Activated CD4-positive, alpha-beta T cell treated with anti-CD3 and anti-CD28 coated beads, Interleukin-2, amount 10 ng/mL, durations not matched to agents 24 days and 14 days (primary cell): ENCODE measurements around the gene HNRNPCL2. TPM values are rescaled to one million over a fixed set of nuclear protein-coding genes. Genes with fewer than 3 reads are reported as not detected.
"Not testable (repeated sequence)": the region's sequence is repeated elsewhere in the genome, so short reads cannot be mapped to it uniquely, and the experiment has no call there.

Source experiments
- DNase-seq: peaks from one replicate; pipeline ENCODE4 v3.0.0; 2022
- H3K27ac Mint-ChIP-seq: one replicate; pipeline ENCODE4 v1.8.0; 2022; ENCODE audit warnings: mild to moderate bottlenecking, mixed read lengths
- H3K27me3 Mint-ChIP-seq: one replicate; pipeline ENCODE4 v1.8.0; 2022; ENCODE audit warnings: mixed read lengths
- H3K36me3 Mint-ChIP-seq: one replicate; pipeline ENCODE4 v1.8.0; 2022; ENCODE audit warnings: low read depth, mild to moderate bottlenecking, mixed read lengths
- H3K4me1 Mint-ChIP-seq: one replicate; pipeline ENCODE4 v1.8.0; 2021; ENCODE audit warnings: mixed read lengths
- H3K4me3 Mint-ChIP-seq: one replicate; pipeline ENCODE4 v1.8.0; 2022; ENCODE audit warnings: mild to moderate bottlenecking, moderate library complexity, mixed read lengths
- H3K9me3 Mint-ChIP-seq: one replicate; pipeline ENCODE4 v1.8.0; 2021; ENCODE audit warnings: mixed read lengths
- intact Hi-C: fragments of 100-400 bp; cut with micrococcal nuclease; formaldehyde crosslinking; loops from one replicate; pipeline ENCODE4 v1.15.1; 2023
- total RNA-seq: library from RNA; stranded (reverse); gene quantifications from 2 replicates; pipeline ENCODE4 v1.2.3, GENCODE V29; 2022

The HNRNPCL2 gene
- not detected in 2 replicates for total RNA-seq

DNA sequence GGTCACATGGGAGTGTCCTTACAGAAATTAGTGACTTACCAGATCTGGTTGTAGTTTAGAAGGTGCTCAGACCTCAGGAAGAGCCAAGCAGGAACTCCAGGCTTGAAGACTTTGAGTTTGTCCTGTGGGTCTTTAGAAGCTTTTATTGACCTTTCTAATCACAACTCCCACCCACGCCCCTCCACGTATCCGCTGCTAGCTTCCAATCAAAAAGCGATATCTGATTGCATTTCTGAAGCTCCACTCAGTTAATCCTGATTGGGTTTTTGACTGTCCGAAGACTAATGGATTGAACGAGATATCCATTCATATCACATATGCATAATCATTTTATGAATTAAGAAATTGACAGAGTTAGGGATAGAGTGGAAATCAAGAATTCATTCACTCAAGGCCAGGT is at the start of gene HNRNPCL2:
HNRNPCL2 (minus strand) TSS at position 101 of the 400 bp plus-strand sequence. CDS start 454 bp downstream, outside the sequence.
- H3K4me1 Mint-ChIP-seq, intact Hi-C loops, H3K9me3 Mint-ChIP-seq, H3K36me3 Mint-ChIP-seq, H3K27me3 Mint-ChIP-seq, H3K4me3 Mint-ChIP-seq, DNase-seq, H3K27ac Mint-ChIP-seq: not testable (repeated sequence)

GRCh38 chr1:13165531-13165930 is 48.9 kb upstream of the HNRNPCL2 start, which contains the start of gene HNRNPCL4:
Gene HNRNPCL4 (minus strand): TSS chr1:13165631. CDS start chr1:13165467, 164 bp downstream.
- intact Hi-C loops, H3K27me3 Mint-ChIP-seq: not testable (repeated sequence)

DNA sequence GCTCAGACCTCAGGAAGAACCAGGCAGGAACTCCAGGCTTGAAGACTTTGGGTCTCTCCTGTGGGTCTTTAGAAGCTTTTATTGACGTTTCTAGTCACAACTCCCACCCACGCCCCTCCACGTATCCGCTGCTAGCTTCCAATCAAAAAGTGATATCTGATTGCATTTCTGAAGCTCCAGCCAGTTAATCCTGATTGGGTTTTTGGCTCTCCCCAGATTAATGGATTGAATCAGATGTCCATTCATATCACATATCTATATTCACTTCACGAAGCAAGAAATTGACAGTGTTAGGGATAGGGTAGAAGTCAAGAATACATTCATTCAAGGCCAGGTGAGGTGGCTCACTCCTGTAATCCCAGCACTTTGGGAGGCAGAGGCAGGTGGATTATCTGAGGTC is 39.3 kb upstream of the HNRNPCL2 start, which contains the start of gene PRAMEF26:
PRAMEF26 (minus strand) TSS at position 101 of the 400 bp plus-strand sequence. CDS start 2,914 bp downstream, outside the sequence.
- H3K27ac Mint-ChIP-seq, H3K9me3 Mint-ChIP-seq, intact Hi-C loops, DNase-seq, H3K27me3 Mint-ChIP-seq, H3K4me1 Mint-ChIP-seq, H3K4me3 Mint-ChIP-seq, H3K36me3 Mint-ChIP-seq: not testable (repeated sequence)

More at GRCh38 chr1:13165531-13165930, 48.9 kb upstream of the HNRNPCL2 start, which contains the start of gene HNRNPCL4:
- not testable (repeated sequence) for DNase-seq, H3K9me3 Mint-ChIP-seq, H3K4me1 Mint-ChIP-seq, H3K36me3 Mint-ChIP-seq, H3K4me3 Mint-ChIP-seq, H3K27ac Mint-ChIP-seq

DNA sequence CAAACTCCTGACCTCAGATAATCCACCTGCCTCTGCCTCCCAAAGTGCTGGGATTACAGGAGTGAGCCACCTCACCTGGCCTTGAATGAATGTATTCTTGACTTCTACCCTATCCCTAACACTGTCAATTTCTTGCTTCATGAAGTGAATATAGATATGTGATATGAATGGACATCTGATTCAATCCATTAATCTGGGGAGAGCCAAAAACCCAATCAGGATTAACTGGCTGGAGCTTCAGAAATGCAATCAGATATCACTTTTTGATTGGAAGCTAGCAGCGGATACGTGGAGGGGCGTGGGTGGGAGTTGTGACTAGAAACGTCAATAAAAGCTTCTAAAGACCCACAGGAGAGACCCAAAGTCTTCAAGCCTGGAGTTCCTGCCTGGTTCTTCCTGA is 46.2 kb downstream of the HNRNPCL2 start, which contains the start of gene PRAMEF25:
PRAMEF25 (plus strand) TSS at position 301 of the 400 bp plus-strand sequence. CDS start 2,920 bp downstream, outside the sequence.
- H3K36me3 Mint-ChIP-seq, H3K4me3 Mint-ChIP-seq: not testable (repeated sequence)

More for the DNA sequence above, 46.2 kb downstream of the HNRNPCL2 start, which contains the start of gene PRAMEF25:
- intact Hi-C loops, DNase-seq, H3K9me3 Mint-ChIP-seq, H3K27ac Mint-ChIP-seq, H3K27me3 Mint-ChIP-seq, H3K4me1 Mint-ChIP-seq: not testable (repeated sequence)

Other genes with a start within 250 kb of the HNRNPCL2 start
- not detected in 2 replicates for gene PRAMEF4, start 230.7 kb downstream of the HNRNPCL2 start, total RNA-seq
- gene PRAMEF10, start 218.6 kb downstream of the HNRNPCL2 start, total RNA-seq: not detected in 2 replicates
- not detected in 2 replicates for gene PRAMEF7, start 200.2 kb downstream of the HNRNPCL2 start, total RNA-seq
- gene PRAMEF6, start 169.3 kb downstream of the HNRNPCL2 start, total RNA-seq: not detected in 2 replicates
- not detected in 2 replicates for gene PRAMEF27, start 60.3 kb downstream of the HNRNPCL2 start, total RNA-seq
- not detected in 2 replicates for gene HNRNPCL3, start 56.1 kb downstream of the HNRNPCL2 start, total RNA-seq
- not detected in 2 replicates for gene PRAMEF25, start 46.1 kb downstream of the HNRNPCL2 start, total RNA-seq
- gene PRAMEF26, start 39.2 kb upstream of the HNRNPCL2 start, total RNA-seq: not detected in 2 replicates
- gene HNRNPCL4, start 48.8 kb upstream of the HNRNPCL2 start, total RNA-seq: not detected in 2 replicates
- gene PRAMEF9, start 55.0 kb upstream of the HNRNPCL2 start, total RNA-seq: not detected in 2 replicates
- not detected in 2 replicates for gene PRAMEF13, start 84.6 kb upstream of the HNRNPCL2 start, total RNA-seq
- not detected in 2 replicates for gene PRAMEF18, start 109.3 kb upstream of the HNRNPCL2 start, total RNA-seq
- gene PRAMEF5, start 137.3 kb upstream of the HNRNPCL2 start, total RNA-seq: not detected in 2 replicates
- gene PRAMEF8, start 168.3 kb upstream of the HNRNPCL2 start, total RNA-seq: not detected in 2 replicates
- not detected in 2 replicates for gene PRAMEF33, start 186.7 kb upstream of the HNRNPCL2 start, total RNA-seq
- not detected in 2 replicates for gene PRAMEF15, start 198.7 kb upstream of the HNRNPCL2 start, total RNA-seq
- not detected in 2 replicates for gene PRAMEF14, start 230.3 kb upstream of the HNRNPCL2 start, total RNA-seq